Thoracic aorta (tissue), 2 donors: ENCODE data around the gene WIPF2. TPM values are rescaled to one million over a fixed set of nuclear protein-coding genes. Genes with fewer than 3 reads are reported as not detected.

Experiments used
- ATAC-seq: fragments of 150-250 bp; one replicate; pipeline ENCODE4 v1.8.0; 2017; ENCODE audit warnings: low read depth; ENCODE audit not compliant: insufficient number of reproducible peaks, low FRiP score
- DNase-seq: peaks from one replicate; pipeline ENCODE4 v3.0.0-alpha.2; 2020; ENCODE audit warnings: low spot score
- H3K27ac ChIP-seq, 2 donors: fragments of 200-600 bp; sonication (generic); 1 replicate in 1 of 2; 2 replicates in 1 of 2; pipeline ENCODE4 v1.5.1; 2016; ENCODE audit warnings: mild to moderate bottlenecking in 2 of 2, moderate library complexity in 2 of 2
- H3K27me3 ChIP-seq: fragments of 200-600 bp; sonication (generic); replicated peaks from 2 replicates; pipeline ENCODE4 v1.6.0; 2016; ENCODE audit warnings: mild to moderate bottlenecking; ENCODE audit not compliant: insufficient read depth
- H3K36me3 ChIP-seq: fragments of 200-600 bp; sonication (generic); one replicate; pipeline ENCODE4 v1.5.1; 2016
- H3K4me1 ChIP-seq, 2 donors: fragments of 200-600 bp; sonication (generic); 1 replicate in 1 of 2; 2 replicates in 1 of 2; pipeline versions ENCODE4 v1.5.1 to v1.6.0; 2016; ENCODE audit warnings: low read depth in 2 of 2, mild to moderate bottlenecking in 1 of 2; ENCODE audit not compliant: control insufficient read depth in 1 of 2
- H3K4me3 ChIP-seq: fragments of 200-600 bp; sonication (generic); 2 replicates; pipeline ENCODE4 v1.5.1; 2016; ENCODE audit warnings: mild to moderate bottlenecking
- H3K9me3 ChIP-seq: fragments of 200-600 bp; sonication (generic); 2 replicates; pipeline ENCODE4 v1.5.1; 2016
- CTCF ChIP-seq: fragments of 200-600 bp; sonication (generic); IDR thresholded peaks from one replicate; pipeline ENCODE4 v1.5.1; 2019; ENCODE audit warnings: antibody characterized with exemption
- total RNA-seq, 2 donors: library from RNA; depleted of rRNA; stranded (reverse); fragments of >200 nt; gene quantifications; one replicate each; pipeline versions ENCODE4 v1.1.0 to v1.2.3, GENCODE V29; 2016

The WIPF2 gene
- total RNA-seq, 2 donors from 2014 or later = 8.9 to 14.0 TPM

- Histone ChIP-seq H3K4me1 (peaks cover 78 to 91% of the 10 kb centered on the region in 2 donors), H3K36me3 (no peaks in the 10 kb centered on the region), H3K27me3 (no peaks in the 10 kb centered on the region), H3K9me3 (no peaks in the 10 kb centered on the region), H3K4me3 (peak overlapping the region; percentile 99), H3K27ac (peak overlapping the region; percentile 84 to 91)
- ATAC-seq (peak; percentile 51), DNase-seq (peak; percentile 85)
- no peak for TF ChIP-seq CTCF
Measured at GRCh38 chr17:40322358-40323315, 103.5 kb downstream of the WIPF2 start.

GRCh38 chr17:40323391-40324381, 104.6 kb downstream of the WIPF2 start:
- H3K4me3 ChIP-seq = peak overlapping the region; percentile 99
- H3K27me3 ChIP-seq = no peaks in the 10 kb centered on the region
- peaks cover 87 to 99% of the 10 kb centered on the region in 2 donors for H3K4me1 ChIP-seq
- H3K27ac ChIP-seq = peak overlapping the region; percentile 84 to 91
- DNase-seq (peak; percentile 89), ATAC-seq (no peak)
- TF ChIP-seq CTCF = no peak
- H3K9me3 ChIP-seq = no peaks in the 10 kb centered on the region
- no peaks in the 10 kb centered on the region for H3K36me3 ChIP-seq

- Histone ChIP-seq H3K36me3 (no peaks in the 10 kb centered on the region), H3K27me3 (no peaks in the 10 kb centered on the region), H3K4me1 (peaks cover 85 to 99% of the 10 kb centered on the region in 2 donors), H3K9me3 (no peaks in the 10 kb centered on the region), H3K4me3 (no peak overlapping the region), H3K27ac (peak overlapping the region; percentile 67 to 91)
- ATAC-seq (no peak), DNase-seq (no peak)
- TF ChIP-seq CTCF = no peak
Measured at GRCh38 chr17:40325156-40326013, 106.3 kb downstream of the WIPF2 start.

- Histone ChIP-seq H3K4me3 (peak overlapping the region; percentile 29), H3K4me1 (peaks cover 86 to 99% of the 10 kb centered on the region in 2 donors), H3K36me3 (no peaks in the 10 kb centered on the region), H3K27ac (peak overlapping the region; percentile 60 to 67), H3K27me3 (no peaks in the 10 kb centered on the region), H3K9me3 (no peaks in the 10 kb centered on the region)
- DNase-seq (no peak), ATAC-seq (no peak)
- TF ChIP-seq CTCF = no peak
Measured at GRCh38 chr17:40326014-40326831, 107.1 kb downstream of the WIPF2 start.
